Inflammatory macrophage treated with lipopolysaccharide for 1 hour (primary cell): ENCODE results near the gene ERLIN1.

ENCODE experiments used
- DNase-seq, 2 donors: peaks; one replicate each; pipeline ENCODE4 v3.0.0-alpha.2; 2020 to 2022

The ERLIN1 gene

DNA sequence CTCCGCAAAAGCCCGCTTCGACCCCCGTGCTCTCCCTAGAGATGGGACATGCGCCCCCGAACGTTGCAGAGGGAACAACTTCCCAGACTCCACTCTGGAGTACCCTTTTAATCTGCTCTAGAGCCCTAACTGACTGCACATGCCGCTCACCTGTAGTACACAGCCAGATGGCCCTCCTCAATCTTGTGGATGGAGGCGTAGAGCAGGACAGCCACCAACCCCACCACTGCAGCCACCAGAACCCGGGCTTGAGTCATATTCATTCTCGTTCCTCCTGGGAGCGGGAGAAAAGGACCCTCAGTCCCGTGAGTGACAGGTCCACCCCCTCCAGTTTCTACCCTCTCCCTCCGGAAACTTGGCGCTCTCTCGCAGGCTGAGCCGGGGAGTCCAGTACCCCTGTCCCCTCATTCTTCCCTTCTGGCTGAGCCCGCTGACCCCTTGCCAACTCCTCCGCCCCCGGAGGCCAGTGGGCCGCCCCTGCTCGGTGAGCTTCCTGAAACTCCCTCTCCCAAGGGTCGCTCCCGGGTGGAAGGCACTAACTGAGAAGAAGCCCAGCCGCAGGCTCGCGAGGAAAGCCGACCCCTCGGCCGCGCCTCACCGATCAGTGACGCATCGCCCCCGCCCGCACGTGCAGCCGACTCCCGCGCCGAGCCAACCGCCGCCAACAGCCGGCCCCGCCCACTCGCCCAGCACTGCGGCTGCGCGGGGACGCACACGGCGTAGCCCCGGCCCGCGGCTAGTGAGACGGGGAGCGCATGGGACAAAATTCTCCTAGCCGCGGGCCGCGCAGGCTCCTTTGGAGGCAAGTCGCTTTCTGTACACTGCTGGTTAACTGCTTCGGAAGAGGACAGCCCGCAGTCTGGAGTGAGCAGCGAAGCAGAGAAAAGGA is at the start of gene ERLIN1:
Gene ERLIN1 (minus strand): TSS at position 666 of the 889 bp plus-strand sequence. CDS start 403 bp downstream, at position 263.
- peak; percentile 87 to 94 for DNase-seq

GRCh38 chr10:100232101-100232500 is 46.3 kb upstream of the ERLIN1 start:
- DNase-seq: no peak

- DNase-seq: no peak
Measured at GRCh38 chr10:100229819-100230422, 44.1 kb upstream of the ERLIN1 start.

- no peak for DNase-seq
Measured at GRCh38 chr10:100223879-100224278, 38.0 kb upstream of the ERLIN1 start.

DNA sequence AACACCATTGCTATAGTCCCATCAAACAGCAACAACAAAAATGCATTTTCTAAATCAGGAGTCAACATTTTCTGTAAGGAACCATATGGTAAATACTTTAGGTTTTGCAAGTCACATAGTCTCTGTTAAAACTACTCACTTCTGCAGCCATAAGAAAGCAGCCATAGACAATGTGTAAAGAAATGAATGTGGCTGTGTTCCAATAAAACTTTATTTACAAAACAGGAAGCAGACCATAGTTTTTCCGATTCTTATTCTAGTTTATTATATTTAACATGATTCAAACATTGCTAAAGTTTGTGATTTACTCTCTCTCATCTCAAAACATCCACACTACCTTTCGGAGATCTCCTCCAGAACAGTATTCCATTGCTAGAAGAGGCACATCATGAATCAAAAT is 36.7 kb upstream of the ERLIN1 start:
- no peak for DNase-seq

GRCh38 chr10:100216006-100216405 is 30.2 kb upstream of the ERLIN1 start:
- no peak for DNase-seq

- DNase-seq: no peak
Measured at GRCh38 chr10:100209303-100209702, 23.5 kb upstream of the ERLIN1 start.

DNA sequence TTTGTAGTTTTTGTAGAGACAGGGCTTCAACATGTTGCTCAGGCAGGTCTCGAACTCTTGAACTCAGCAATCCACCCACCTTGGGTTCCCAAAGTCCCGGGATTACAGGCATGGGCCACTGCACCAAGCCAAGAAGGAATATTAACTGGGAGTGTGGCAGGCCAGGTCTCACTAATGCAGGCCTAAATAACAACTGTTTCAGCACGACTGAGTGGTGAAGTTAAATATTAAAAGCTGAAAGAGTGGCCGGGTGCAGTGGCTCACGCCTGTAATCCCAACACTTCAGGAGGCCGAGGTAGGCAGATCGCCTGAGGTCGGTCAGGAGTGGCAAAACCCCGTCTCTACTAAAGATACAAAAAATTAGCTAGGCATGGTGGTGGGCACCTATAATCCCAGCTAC is 22.4 kb upstream of the ERLIN1 start:
- no peak for DNase-seq

DNA sequence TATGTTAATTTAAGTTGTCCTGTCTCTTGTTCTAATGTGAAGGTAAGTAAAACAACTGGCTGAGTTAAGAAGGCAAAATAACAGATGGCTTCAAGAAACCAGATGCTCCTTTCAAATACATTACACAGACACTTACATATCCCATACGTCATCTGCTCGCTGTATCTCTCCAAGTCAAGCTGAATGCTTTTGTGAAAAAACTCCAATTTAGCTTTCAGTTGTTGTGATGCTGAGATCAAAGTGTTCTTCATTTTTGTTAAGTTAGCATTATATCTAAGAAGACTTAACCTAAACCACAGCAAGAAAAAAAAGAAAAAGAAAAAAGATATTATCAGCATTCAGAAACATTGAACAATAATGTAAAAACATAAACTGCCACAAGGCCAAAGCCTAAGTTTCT is 18.5 kb upstream of the ERLIN1 start:
- DNase-seq: no peak

DNA sequence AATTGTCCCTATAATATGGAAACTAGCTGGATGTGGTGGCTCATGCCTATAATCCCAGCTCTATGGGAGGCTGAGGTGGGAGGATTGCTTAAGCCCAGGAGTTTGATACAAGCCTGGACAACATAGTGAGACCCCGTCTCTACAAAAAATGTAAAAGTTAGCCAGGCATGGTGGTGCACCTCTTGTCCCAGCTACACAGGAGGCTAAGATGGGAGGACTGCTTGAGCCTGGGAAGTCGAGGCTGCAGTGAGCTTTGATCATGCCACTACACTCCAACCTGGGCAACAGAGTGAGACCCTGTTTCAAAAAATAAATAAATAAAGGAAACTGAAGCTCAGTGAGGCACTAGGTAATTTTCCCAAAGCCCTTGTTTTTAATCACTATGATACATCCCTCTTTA is 15.7 kb upstream of the ERLIN1 start:
- DNase-seq: no peak

DNA sequence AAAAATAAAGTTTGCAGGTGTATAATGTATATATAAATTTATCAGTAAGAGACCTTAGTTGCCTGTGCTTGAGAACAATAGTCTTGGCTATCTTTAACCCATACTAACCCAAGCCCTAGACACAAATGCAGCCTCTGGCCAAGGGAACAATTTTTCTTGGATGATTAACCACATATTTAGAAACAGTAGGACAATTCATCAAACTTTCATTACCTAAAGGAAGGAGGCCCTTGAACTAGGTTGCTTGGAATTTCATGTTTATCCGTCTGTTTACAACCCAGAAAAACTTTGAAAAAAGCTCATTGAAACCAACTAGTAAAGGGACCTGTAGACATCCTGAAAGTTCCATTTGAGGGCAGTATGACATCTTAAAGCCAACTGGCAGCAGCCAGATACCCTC is 8.9 kb upstream of the ERLIN1 start:
- DNase-seq: no peak

GRCh38 chr10:100192350-100192749 is 6.5 kb upstream of the ERLIN1 start:
- DNase-seq: peak; percentile 80 to 87

GRCh38 chr10:100186253-100187212 is 704 bp upstream of the ERLIN1 start:
- peak; percentile 11 to 39 for DNase-seq

DNA sequence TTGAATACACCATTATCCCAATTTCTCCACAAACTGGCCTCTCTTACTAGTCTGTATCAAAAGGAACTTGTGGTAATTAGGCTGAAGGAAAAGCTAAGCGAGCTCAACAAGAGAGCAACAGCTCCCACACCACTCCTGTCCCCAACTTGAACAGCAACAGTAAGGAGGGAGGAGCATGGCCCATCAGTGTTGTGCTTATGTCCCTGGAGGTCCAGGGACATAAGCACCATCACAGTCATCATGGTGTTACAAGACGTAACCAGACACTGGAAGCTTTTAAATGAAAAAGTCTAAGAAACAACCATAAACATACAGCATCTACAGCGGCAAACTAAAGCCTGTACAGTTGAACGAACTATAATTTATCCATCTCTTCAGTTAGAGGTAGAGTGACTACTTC is 989 bp downstream of the ERLIN1 start:
- DNase-seq: peak; percentile 7 to 16

DNA sequence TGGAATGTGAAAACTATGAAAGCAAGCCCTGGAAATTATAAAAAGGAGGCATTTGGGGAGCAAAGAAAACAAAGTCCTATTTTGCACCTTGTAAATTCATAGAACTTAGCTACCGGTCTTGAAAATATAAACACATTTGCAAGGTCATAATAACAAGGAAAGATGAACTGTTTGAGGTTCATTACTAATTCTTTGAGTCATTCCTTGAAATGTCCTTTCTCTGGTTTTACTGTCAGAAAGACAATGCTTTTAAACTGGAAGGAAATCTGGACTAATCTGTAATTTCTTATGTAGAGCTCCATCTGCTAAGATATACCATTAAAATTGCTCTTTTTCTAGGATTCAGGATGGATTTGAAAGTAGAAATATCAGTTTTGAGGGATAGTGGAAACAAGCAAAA is 1.4 kb downstream of the ERLIN1 start:
- DNase-seq: peak in 1 of 2 donors; percentile 6

GRCh38 chr10:100183481-100183880 is 2.3 kb downstream of the ERLIN1 start:
- peak; percentile 77 to 85 for DNase-seq

DNA sequence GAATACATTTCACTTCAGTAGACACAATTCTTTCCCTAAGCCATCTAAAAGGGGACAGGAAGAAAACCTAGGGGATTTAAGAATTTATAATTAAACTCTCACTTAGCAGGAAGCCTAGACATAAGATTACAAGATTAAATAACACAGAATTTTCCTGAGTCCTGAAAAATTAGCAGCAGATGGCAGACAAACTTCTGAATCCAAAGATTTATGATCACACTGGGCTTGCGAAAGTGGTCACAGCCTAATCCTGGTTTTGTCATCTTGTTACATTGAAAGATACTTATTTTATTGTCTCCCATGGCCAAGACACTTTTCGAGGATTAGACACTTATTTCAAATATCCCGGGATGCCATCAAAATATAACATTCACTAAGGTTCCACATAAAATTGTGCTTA is 2.9 kb downstream of the ERLIN1 start:
- no peak for DNase-seq

DNA sequence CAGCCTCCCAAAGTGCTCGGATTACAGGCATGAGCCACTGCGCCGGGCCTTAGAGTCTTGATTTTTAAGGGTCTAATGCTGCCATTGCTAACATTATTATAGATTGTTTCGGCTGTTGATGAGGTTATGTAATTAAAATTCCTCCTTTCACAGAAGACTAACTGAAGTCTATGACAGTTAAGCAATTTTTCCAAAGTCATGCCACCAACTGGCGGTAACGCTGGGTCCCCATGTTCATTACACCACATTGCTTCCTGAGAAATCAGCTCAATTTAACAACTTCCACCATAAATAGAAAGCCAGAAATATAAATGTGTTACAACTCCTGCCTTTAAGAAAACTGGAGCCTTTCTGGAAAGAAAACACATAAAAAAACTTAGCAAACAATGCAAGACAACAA is 3.5 kb downstream of the ERLIN1 start:
- DNase-seq: peak; percentile 35 to 49

GRCh38 chr10:100175875-100176274 is 10.0 kb downstream of the ERLIN1 start:
- DNase-seq: no peak

GRCh38 chr10:100174699-100175677 is 10.8 kb downstream of the ERLIN1 start:
- no peak for DNase-seq

DNA sequence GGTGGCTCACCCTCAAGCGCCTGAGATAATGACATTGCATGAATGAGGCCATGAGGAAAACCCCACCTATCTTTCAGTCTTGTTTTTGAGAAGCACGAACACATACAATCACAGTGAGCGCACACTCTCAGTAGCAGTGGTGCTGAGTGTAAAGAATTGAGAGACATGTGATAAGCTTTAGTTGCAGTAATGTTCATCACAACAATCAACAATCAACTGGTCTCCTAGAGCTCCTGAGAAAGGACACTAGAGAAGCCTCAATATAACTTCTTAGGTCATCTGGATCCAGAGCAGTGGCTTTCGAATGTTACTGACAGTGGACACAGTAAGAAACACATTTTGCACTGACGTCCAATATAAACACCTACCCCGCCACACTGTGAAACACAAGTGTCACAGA is 12.8 kb downstream of the ERLIN1 start:
- no peak for DNase-seq

- no peak for DNase-seq
Measured at GRCh38 chr10:100172349-100172748, 13.5 kb downstream of the ERLIN1 start.
